Mesodermal cell (in vitro differentiated cells): Measurements from ENCODE around the gene ERC1. TPM values are rescaled to one million over a fixed set of nuclear protein-coding genes. Genes with fewer than 3 reads are reported as not detected.

Experiments
- H3K27ac ChIP-seq: 2 replicates; pipeline ENCODE4 v1.7.0; 2013; ENCODE audit warnings: mild to moderate bottlenecking, low read depth, low read length, moderate library complexity; ENCODE audit not compliant: severe bottlenecking
- H3K36me3 ChIP-seq: 2 replicates; pipeline ENCODE4 v1.7.1; 2013; ENCODE audit warnings: mild to moderate bottlenecking, low read length, moderate library complexity; ENCODE audit not compliant: control insufficient read depth, insufficient read depth
- H3K4me1 ChIP-seq: one replicate; pipeline ENCODE4 v1.7.1; 2013; ENCODE audit warnings: mild to moderate bottlenecking, low read length; ENCODE audit not compliant: insufficient read depth, control insufficient read depth, poor library complexity, severe bottlenecking
- H3K4me3 ChIP-seq: 2 replicates; pipeline ENCODE4 v1.7.0; 2013; ENCODE audit warnings: low read length, control low read depth, mild to moderate bottlenecking; ENCODE audit not compliant: insufficient read depth, poor library complexity, severe bottlenecking; ENCODE audit errors: extremely low read depth
- H3K9me3 ChIP-seq: 2 replicates; pipeline ENCODE4 v1.7.1; 2013; ENCODE audit warnings: mild to moderate bottlenecking, low read length, moderate library complexity; ENCODE audit not compliant: control insufficient read depth
- WGBS, 2 experiments: methylation state at CpG; one replicate each; pipeline ENCODE4 v1.1.5; 2013; ENCODE audit warnings: missing lambda C conversion rate in 2 of 2; ENCODE audit not compliant: insufficient coverage in 2 of 2; 5-methylcytosine and 5-hydroxymethylcytosine counted together
- polyA plus RNA-seq, 2 experiments: library from polyadenylated mRNA; stranded (reverse); fragments of 50-300 nt; gene quantifications; one replicate each; pipeline ENCODE4 v1.2.3, GENCODE V29; 2013

Gene ERC1
- polyA plus RNA-seq (2013, experiment 1 of 2): 17.5 TPM
- polyA plus RNA-seq (2013, experiment 2 of 2): 16.6 TPM

DNA sequence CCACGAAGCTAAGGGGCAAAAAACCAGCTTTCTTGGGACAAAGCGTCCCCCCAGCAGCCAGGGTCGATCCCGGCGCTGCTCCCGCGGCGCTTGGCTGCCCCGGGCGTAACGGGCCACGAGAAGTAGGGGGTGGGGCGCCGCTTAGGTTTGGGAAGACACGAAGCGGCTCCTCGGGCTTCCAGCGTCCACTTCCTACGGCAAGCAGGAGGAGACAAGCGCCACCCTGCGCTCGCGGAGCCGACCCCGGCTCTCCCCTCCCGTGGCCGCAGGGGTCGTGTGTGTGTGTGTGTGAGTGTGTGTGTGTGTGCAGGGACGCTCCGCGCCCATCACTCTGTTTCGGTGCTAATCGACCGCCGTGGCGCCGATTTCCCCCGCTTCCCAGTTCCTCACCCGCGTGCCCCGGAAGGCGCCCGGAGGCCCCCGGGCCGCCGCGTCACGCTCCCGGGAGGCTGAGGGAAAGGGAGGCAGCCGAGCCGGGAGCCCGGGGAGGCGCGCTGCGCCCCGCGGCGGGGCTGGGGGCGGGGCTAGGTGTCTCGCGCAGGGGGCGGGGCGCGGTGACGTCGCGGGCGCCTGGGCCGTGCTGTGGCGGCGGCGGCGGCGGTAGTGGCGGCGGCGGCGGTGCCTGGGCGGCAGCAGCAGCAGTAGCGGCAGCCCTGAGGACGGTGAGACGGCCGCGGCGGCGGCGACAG lies at the start of gene ERC1:
ERC1 (plus strand) TSS at position 563 of the 689 bp plus-strand sequence. CDS start 36,681 bp downstream, outside the sequence.
- Histone ChIP-seq H3K4me1 (peaks cover 16% of the 10 kb centered on the region), H3K27ac (peak within 1 kb of the TSS; percentile 97), H3K36me3 (no peaks in the 10 kb centered on the region), H3K9me3 (no peaks in the 10 kb centered on the region), H3K4me3 (peak within 1 kb of the TSS; percentile 84)
- WGBS, 2 experiments: 0 to 1% methylated on average over 20 to 73 of the region's 87 CpGs

- Histone ChIP-seq H3K36me3 (peaks cover 59% of the 10 kb centered on the region), H3K4me3 (no peak overlapping the region), H3K27ac (no peak overlapping the region), H3K4me1 (no peaks in the 10 kb centered on the region), H3K9me3 (no peaks in the 10 kb centered on the region)
- 88 to 97% methylated on average over 6 of the region's 6 CpGs for WGBS, 2 experiments
Observed at GRCh38 chr12:943051-943450, 48.0 kb upstream of the ERC1 start.

DNA sequence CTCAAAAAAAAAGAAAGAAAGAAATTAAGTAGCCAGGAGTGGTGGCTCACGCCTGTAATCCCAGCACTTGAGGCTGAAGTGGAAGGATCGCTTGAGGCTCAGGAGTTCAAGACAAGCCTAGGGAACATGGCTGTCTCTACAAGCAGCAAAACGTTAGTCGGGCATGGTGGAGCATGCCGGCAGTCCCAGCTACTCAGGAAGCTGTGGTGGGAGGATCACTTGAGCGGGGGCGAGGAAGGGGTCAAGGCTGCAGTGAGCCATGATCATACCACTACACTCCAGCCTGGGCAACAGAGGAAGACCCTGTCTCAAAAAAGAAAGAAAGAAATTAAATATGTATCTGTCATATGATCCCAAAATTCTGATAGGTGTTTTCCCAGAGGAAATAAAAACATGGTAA lies 46.8 kb upstream of the ERC1 start:
- Histone ChIP-seq H3K4me3 (no peak overlapping the region), H3K36me3 (peaks cover 48% of the 10 kb centered on the region), H3K27ac (no peak overlapping the region), H3K9me3 (no peaks in the 10 kb centered on the region), H3K4me1 (no peaks in the 10 kb centered on the region)
- 83 to 84% methylated on average over 4 to 7 of the region's 7 CpGs for WGBS, 2 experiments

- Histone ChIP-seq H3K9me3 (no peaks in the 10 kb centered on the region), H3K27ac (no peak overlapping the region)
Observed at GRCh38 chr12:946212-946611, 44.8 kb upstream of the ERC1 start.

GRCh38 chr12:946631-947030 lies 44.4 kb upstream of the ERC1 start:
- no peak overlapping the region for H3K27ac ChIP-seq
- H3K4me1 ChIP-seq: no peaks in the 10 kb centered on the region
- no peaks in the 10 kb centered on the region for H3K9me3 ChIP-seq
- H3K4me3 ChIP-seq: no peak overlapping the region
- WGBS, 2 experiments: 97% methylated on average over 4 of the region's 6 CpGs
- peaks cover 32% of the 10 kb centered on the region for H3K36me3 ChIP-seq

More at GRCh38 chr12:946212-946611, 44.8 kb upstream of the ERC1 start:
- H3K4me1 ChIP-seq: no peaks in the 10 kb centered on the region
- H3K4me3 ChIP-seq: no peak overlapping the region
- peaks cover 33% of the 10 kb centered on the region for H3K36me3 ChIP-seq

DNA sequence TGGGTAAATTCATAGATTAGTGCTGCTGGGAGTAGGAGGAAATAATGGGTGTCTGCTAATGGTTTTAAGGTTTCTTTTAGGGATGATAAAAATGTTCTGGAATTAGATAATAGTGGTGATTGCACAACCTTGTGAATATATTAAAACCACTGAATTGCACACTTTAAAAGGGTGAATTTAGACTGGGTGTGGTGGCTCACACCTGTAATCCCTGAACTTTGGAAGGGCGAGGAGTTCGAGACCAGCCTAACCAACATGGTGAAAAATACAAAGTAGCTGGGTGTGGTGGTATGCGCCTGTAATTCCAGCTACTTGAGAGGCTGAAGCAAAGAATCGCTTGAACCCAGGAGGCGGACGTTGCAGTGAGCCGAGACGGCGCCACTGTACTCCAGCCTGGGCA lies 42.8 kb upstream of the ERC1 start:
- H3K4me3 ChIP-seq: peak overlapping the region; percentile 75
- no peaks in the 10 kb centered on the region for H3K4me1 ChIP-seq
- 87 to 89% methylated on average over 8 to 9 of the region's 9 CpGs for WGBS, 2 experiments
- H3K36me3 ChIP-seq: peaks cover 15% of the 10 kb centered on the region
- no peaks in the 10 kb centered on the region for H3K9me3 ChIP-seq
- H3K27ac ChIP-seq: no peak overlapping the region

DNA sequence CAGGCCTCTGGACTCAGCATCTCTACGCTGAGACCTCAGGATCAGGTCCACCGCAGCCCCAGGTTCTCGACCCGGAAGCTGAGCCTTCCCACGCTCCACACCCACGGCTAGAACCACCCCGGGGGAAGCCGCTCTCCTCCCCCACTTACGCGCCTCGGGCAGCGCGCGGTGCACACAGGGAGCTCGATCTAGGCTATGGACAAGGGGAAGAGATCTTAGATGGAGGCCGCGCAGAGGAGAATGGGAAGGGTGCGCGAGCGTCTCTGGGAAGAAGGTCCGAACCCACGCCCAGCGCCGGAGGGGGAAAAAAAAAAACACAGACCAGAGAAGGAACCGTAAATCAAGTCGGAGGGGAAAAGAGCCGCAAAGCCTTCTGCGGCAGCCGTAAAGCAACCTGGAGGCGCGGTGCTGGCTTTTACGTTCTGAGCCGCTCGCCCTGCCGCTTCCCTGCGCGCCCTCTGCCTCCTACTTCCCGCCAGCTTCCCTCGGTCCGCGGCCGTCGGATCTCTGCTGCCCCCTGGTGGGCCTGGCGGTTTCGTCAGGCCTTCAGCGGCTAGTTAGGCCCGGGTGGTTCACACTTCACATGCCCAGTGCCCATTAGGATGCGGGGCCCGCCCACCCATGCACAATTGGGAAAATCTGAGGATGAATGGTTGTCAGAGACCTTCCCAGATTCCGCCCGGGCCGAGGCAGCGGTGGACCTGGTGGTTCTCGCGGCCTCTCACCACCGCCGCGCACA lies 41.4 kb upstream of the ERC1 start, which contains the start of gene RAD52:
RAD52 (minus strand) TSS at position 242 of the 739 bp plus-strand sequence. CDS start 16,636 bp downstream, outside the sequence.
- Histone ChIP-seq H3K36me3 (peaks cover 8% of the 10 kb centered on the region), H3K27ac (peak within 1 kb of the TSS; percentile 96), H3K4me1 (no peaks in the 10 kb centered on the region), H3K4me3 (peak within 1 kb of the TSS; percentile 75), H3K9me3 (no peaks in the 10 kb centered on the region)
- WGBS, 2 experiments: 0 to 4% methylated on average over 30 to 40 of the region's 58 CpGs

DNA sequence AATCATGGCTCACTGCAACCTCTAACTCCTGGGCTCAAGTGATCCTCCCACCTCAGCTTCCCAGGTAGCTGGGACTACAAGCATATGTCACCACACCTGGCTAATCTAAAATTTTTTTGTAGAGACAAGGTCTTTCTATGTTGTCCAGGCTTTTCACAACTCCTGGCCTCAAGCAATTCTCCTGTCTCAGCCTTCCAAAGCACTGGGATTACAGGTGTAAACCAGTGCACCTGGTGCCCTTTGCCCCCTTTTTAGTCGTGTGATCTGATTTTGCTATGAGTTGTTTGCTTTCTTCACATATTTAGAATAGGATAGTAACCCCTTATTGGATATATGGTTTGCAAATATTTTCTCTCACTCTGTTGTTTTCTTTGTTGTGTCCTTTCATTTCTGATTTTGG lies 39.8 kb upstream of the ERC1 start:
- no peak overlapping the region for H3K27ac ChIP-seq
- no peaks in the 10 kb centered on the region for H3K9me3 ChIP-seq
- no CpG with 5 or more reads among the region's 1 CpG for WGBS, 2 experiments
- no peak overlapping the region for H3K4me3 ChIP-seq
- peaks cover 3% of the 10 kb centered on the region for H3K36me3 ChIP-seq
- H3K4me1 ChIP-seq: no peaks in the 10 kb centered on the region

DNA sequence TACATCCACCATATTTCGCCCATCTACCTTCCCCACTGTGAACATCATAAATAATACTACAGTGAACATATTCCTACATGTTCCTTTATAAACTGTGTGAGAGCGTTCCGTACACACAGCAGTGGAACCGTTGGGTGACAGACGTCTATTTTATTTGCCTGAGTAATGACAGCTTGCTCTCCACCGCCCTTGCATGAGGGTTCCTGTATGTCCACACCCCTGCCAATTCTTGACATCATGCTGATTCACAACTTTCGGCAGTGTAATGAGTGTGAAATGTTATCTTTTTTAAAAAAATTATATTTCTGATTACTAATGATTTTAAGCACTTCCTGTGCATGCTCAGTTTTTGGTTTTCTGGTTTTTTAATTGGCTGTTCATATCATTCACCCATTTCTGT lies 37.2 kb upstream of the ERC1 start:
- Histone ChIP-seq H3K36me3 (no peaks in the 10 kb centered on the region), H3K9me3 (no peaks in the 10 kb centered on the region), H3K4me3 (no peak overlapping the region), H3K4me1 (no peaks in the 10 kb centered on the region), H3K27ac (no peak overlapping the region)
- 98% methylated on average over 5 to 6 of the region's 7 CpGs for WGBS, 2 experiments

- H3K4me3 ChIP-seq: no peak overlapping the region
- H3K27ac ChIP-seq: no peak overlapping the region
- H3K36me3 ChIP-seq: no peaks in the 10 kb centered on the region
- no peaks in the 10 kb centered on the region for H3K9me3 ChIP-seq
- H3K4me1 ChIP-seq: no peaks in the 10 kb centered on the region
Observed at GRCh38 chr12:954741-955140, 36.3 kb upstream of the ERC1 start.

DNA sequence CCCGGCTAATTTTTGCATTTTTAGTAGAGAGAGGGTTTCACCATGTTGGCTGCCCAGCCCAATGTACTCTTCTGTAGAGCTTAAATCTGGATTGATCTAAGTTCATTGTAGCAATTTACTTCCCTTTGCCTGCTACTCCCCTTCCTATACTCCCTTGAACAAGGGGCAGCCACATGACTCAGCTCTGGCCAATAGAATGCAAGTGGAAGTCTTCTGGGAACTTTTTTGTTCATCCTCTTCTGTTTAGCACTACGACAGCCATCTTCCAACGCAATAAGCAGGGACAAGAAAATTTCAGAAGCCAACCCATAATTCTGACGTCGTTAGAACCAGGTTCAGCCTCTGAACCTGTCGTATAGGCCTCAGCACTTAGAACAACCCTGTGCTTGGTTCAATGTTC lies 35.1 kb upstream of the ERC1 start:
- Histone ChIP-seq H3K27ac (no peak overlapping the region), H3K9me3 (no peaks in the 10 kb centered on the region), H3K36me3 (no peaks in the 10 kb centered on the region), H3K4me1 (no peaks in the 10 kb centered on the region), H3K4me3 (no peak overlapping the region)
- 94 to 98% methylated on average over 6 of the region's 6 CpGs for WGBS, 2 experiments
